NCI-H774 (cell line): ENCODE measurements around the gene TMSB10.
"Not testable (repeated sequence)": the region's sequence is repeated elsewhere in the genome, so short reads cannot be mapped to it uniquely, and the experiment has no call there.

Experiments
- DNase-seq: peaks from one replicate; lab custom pipeline; 2025; lab: John Stamatoyannopoulos, UW

TMSB10 gene

DNA sequence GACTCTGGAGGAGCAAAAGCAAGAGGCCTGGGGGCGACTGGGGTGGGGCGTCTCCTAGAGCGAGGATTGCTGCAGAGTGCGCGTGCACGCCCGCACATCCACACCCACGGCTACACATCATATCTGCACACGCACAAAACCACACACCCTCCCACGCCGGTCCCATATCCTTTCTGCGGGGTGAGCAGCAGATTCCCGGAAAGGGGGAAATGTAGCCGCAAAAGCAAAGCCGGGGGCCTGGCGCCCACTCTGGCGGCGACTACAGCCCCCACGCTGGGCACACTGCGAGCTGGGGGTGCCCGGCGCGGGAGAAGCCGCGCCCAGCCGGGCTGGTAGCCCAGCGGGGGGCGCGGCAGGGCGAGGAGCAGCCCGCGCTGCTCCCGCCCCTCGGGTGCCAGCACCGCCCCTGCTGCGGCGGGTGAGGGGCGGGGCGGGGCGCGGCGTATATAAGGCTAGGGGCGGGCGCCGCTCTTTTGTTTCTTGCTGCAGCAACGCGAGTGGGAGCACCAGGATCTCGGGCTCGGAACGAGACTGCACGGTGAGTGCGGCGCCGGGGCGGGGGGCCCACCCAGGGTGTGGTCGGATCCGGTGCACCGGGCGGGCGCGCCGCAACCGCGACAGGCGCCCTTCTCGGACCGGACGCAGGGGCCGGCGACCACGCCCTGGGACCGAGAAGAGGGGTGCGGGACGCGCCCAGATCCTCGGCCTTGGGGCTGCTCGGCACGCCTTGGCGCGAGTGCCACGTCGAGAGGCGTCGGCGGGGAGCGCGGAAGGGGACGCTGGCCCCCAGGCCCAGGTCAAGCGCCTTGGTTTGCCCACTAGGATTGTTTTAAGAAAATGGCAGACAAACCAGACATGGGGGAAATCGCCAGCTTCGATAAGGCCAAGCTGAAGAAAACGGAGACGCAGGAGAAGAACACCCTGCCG lies at the start of gene TMSB10:
TSS of gene TMSB10 (plus strand) at position 476 of the 927 bp plus-strand sequence.
- DNase-seq, result peak; percentile 80

DNA sequence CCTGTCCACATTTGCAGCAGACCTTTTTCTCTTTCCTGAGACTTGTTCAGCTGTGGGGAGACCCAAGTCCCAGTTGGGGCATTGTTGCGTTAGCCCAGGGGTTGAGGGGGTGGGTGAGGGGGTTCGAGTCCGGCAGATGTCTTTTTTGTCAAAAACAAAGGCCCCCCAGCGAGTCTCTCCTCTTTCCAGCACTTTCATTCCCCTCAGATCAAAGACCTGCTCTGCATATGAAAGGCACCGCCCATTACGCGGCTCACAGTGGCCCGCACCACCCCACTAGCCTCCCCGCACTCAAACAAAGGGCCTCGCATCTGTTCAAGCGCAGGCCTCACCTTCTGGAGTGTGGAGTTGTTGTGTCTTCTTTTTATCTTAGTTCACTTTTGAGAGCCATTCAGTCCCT lies 49.7 kb upstream of the TMSB10 start:
- DNase-seq, result no peak

DNA sequence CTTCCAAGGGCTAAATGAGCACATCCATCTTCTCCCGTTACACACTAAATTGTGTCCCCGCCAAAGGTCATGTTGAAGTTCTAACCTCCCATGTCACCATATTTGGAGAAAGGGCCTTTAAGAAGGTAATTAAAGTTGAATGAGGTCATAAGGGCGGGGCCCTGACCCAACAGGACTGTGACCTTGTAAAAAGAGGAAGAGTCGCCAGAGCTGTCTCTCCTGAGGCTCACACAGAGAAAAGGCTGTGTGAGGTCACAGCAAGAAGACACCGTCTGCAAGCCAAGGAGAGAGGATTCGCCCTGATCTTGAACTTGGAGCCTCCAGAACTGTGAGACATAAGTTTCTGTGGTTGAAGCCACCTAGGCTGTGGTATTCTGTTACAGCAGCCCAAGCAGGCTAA lies 48.7 kb upstream of the TMSB10 start:
- DNase-seq, result no peak

DNA sequence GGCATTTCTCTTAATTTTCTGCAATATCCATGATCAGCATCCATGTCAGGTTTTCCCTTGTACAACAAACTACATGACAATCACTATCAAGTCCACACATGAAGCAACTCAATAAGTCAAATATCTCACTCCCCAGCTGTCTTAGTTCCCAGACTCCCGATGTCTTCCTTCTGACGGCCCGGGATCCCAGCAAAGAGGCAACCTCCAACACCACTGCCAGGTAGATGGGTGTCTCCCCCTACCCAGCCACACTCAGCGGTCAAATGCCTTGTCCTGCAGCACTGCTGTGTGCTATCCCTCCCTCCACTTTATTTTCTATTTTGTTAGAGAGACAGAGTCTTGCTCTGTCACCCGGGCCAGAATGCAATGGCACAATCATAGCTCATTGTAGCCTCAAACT lies 47.9 kb upstream of the TMSB10 start:
- DNase-seq, result no peak

DNA sequence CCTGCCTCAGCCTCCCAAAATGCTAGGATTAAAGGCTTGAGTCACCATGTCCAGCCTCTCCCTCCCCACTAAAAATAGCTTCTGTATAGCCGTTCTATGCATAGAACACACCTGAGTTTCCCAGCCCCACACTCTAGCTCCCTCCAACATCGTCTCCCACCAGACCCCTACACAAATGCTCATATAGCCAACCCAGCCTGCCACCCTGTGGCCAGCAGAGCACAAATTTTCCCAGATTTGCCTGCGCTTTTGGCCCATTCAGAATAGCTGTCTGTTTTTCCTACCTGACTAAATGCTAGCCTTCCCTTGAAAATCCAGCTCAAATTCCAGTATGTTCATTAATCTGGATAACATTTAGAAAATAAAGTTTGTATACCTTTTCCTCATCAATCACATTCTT lies 47.3 kb upstream of the TMSB10 start:
- no peak for DNase-seq

DNA sequence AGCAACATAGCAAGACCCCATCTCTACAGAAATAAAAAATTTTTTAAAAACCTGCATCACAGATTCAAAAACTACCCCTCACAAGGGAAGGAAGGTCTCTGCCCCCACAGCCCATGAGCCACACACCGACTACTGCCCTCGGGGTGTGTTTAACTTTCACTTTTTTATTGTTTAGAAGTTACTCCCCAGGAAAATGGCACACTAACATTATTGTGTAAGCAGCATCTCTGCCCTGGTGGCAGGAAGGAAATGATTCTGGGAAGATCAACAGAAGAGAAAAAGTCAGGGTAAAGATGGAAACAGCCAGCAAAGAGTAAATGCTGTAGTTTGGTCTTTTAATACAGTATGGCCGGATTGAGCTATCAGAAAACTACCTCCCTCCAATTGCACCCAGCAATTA lies 46.5 kb upstream of the TMSB10 start:
- DNase-seq, result no peak

DNA sequence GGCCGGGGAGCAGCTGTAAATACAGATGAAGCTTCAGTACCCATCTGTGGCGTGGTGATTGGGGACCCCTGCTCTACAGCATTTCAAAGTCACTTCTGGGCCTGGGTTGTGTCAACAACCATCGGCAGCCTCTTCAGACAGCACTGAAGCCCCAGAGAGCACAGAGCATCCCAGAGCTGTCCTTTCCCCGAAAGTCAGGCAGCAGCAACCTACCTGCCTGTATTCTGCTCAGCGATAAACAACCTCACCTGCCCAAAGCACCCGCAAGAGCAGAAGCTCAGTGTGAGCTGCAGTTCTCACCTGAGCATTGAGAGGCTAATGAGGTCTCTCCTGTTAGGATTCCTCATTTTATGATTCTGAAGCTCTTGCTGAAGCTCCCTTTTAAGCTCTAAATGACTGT lies 43.9 kb upstream of the TMSB10 start:
- DNase-seq, result no peak

DNA sequence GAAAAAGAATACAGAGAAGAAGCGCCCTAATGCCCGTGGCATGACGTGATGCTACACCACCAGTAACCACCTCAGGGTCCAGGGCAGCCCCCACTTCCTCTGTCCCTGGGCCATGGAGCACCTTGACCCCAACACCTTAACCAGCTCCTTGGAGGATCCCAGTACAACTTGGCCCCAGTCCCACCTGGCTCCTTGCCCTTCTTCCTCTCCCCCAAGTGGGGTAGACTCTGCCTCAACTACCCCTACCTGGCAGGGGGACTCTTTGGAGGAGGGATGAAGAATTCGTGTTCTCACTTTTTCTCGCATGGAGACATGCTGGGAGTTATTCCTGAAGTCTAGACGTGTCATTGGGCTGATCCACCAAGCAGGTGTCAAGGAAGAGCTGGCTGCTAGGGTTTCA lies 43.5 kb upstream of the TMSB10 start:
- DNase-seq, result no peak

DNA sequence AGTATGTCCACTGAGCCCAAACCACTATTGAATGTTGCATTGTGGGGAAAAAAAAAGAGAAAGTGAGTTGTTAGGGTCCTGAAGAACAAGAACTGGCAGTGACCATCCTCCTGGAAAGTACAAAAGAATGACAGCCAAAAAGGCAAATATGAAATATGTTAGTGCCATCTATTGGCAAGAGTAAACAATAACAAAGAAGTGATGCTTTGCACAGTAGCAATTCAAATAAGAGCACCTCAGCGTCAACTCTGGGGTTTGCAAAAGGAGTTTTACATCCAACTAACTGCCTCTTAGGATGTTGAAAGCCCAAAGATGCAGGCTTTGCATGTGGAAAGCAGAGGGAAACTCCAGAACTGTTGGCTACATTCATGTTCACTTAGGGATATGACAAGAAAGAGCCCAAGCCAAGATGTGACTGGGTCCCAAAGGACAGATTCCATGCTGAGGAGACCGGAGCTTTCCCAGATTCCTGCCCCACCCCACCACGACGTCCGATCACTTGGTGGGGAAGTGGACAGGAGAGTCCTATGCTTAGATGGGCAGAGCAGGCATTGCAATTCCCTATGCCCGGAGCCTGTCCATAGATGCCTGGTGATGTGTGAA lies 40.2 kb upstream of the TMSB10 start:
- DNase-seq, result no peak

DNA sequence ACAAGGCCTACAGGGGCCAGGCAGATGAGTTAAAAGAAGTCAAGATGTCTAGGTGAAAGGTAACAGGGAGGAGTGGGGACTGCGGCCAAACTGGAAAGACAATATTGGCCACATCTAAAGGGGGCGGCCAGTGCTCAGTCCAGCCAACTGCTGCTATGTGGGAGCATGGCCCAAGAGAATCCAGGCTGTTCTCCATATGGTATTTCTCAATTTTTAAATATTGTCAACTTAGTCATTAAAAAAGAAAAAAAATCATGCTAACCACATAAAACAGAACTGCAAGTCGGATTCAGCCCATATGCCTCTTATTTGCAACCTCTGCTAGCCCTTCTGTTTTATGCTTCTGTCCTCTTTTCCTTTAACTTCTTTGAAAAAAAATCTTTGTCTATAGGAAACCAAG lies 39.3 kb upstream of the TMSB10 start:
- no peak for DNase-seq

DNA sequence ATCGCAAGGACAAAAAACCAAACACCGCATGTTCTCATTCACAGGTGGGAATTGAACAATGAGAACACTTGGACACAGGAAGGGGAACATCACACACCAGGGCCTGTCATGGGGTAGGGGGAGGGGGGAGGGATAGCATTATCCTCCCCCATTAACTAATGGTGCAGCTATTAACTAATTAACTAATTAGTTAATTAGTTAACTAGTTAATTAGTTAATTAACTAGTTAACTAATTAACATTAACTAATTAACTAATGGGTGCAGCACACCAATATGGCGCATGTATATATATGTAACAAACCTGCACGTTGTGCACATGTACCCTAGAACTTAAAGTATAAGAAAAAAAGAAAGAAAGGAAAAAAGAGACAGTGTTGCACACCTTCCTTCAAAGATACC lies 37.1 kb upstream of the TMSB10 start:
- not testable (repeated sequence) for DNase-seq

DNA sequence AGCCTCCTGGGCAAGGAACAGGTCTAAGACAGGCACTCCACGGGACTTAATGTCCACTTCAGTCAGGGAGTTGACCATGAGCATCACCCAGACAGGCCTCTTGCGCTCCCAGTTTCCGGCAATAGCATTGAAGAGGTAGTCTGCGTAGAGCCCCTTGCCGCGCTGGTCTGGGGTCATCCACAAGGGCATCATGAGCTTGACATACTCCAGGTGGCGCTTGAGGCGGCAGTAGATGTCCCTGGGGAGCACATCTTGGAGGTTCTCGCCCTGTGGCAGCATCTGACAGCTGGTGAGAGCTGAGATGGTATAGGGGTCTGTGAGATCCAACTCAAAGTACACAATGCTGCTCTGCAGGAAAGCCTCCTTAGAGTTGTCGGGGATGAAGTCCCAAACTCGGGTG lies 35.1 kb upstream of the TMSB10 start:
- no peak for DNase-seq

DNA sequence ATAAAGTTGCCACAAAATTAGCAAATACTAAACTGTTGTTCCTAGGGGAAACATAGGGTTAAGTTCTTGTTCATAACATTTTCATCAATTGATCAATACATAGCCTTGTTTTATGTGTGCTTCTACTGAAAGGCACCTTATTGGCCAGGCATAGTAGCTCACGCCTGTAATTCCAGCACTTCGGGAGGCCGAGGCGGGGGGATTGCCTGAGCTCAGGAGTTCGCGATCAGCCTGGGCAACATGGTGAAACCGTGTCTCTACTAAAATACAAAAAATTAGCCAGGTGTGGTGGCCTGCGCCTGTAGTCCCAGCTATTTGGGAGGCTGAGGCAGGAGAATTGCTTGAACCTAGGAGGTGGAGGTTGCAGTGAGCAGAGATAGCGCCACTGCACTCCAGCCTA lies 32.8 kb upstream of the TMSB10 start:
- DNase-seq, result not testable (repeated sequence)

DNA sequence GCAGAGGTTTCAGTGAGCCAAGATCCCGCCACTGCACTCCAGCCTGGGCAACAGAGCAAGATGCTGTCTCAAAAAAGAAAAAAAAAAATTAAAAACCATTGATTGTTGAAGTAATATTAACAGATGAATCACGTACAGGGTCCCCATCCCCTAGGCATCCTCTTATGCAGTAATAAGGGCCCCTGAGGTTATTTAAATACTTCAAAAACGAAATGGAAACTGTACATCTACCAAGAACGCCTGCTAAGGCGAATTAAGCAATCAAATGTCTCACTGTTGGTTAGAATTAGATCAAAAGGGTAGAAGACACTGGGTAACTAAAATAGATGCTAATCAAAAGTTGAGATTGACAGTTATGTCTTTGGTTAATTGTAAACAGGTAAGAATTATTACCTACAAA lies 32.1 kb upstream of the TMSB10 start:
- DNase-seq, result no peak

DNA sequence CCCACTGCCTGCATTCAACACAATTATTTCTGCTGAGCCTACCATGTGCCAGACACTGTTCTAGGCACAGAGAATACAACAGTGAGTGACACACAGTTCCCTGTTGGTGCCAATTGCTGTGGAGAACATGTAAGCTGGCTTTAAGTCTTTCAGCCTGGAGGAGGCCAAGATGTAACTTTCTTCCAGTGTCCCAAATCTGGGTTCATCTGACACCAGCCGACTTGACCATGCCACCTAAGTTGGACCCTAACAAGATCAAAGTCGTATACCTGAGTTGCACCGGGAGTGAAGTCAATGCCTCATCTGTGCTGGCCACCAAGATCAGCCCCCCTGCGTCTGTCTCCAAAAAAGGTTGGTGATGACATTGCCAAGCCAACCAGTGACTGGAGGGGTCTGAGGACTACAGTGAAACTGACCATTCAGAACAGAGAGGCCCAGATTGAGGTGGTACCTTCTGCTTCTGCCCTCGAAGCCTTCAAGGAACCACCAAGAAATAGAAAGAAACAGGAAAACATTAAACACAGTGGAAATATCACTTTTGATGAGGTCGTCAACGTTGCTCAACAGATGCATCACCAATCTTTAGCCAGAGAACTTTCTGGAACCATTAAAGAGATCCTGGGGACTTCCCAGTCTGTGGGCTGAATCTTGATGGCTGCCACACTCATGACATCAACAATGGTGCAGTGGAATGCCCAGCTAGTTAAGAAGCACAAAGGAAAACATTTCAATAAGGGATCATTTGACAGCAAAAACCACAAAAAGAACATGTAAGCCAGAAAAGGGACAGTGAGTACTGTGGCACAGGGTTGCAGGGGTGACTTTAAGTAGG lies 30.9 kb upstream of the TMSB10 start:
- no peak for DNase-seq

DNA sequence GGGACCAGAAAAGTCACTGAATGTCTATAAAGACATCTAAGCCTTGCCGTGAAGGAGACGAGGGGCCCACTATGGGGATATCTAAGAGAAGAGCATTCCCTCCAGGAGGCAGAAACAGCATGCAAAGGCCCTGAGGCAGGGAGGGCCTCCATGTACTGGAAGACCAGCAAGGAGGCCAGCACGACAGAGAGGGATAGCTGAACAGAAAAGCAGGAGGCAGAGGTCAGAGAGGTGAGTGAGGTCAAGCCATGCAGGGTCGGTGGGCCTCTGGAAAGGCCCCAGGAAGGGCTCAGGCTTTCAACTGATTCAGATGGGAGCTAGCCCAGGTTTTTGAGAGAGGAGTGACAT lies 30.3 kb upstream of the TMSB10 start:
- DNase-seq, result no peak

DNA sequence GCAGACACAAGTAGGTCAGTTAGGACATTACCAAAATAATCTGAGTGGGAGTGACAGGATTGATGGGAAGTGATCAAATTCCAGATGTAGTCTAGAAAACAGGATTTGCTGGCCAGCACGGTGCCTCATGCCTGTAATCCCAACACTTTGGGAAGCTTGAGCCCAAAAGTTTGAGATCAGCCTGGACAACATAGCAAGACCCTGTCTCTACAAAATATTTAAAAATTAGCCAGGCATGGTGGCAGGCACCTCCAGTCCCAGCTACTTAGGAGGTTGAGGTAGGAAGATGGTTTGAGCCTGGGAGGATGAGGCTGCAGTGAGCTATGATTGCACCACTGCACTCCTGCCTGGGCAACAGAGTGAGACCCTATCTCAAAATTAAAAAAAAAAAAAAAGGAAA lies 29.8 kb upstream of the TMSB10 start:
- not testable (repeated sequence) for DNase-seq

DNA sequence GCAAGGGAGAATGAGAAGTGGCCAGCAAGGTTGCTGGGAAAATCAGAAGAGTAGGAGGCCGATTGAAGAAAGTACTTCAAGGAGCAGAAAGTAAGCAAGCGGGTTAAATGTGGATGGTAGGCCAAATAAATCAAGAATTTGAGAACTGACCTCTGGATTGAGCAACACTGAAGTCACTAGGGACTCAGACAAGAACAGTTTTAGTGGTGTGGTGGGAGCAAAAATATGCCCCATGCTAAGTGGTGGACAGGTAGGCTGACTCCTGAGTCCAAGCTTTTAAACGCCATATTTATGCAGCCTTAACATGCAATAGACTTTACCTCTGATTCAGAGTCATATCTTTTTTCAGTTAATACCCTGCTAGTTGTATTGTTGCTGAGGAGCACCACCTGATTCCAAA lies 29.1 kb upstream of the TMSB10 start:
- DNase-seq, result no peak

DNA sequence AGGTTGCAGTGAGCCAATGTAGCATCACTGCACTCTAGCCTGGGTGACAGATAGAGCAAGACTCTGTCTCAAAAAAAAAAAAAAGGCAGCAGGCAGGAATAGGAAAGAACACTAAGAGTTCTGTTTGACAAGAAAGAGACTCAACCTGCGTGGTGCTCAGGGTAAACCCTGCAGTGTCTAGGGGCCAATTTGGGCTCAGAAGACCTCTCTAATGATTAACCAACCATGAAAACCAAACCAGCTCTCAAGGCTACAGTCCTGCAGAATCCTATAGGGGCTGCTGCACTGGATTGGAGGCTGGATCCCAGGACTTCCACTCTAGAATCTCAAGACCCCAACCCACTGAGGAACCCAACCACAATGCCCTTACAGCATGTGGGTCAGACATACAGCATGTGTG lies 27.0 kb upstream of the TMSB10 start:
- no peak for DNase-seq

DNA sequence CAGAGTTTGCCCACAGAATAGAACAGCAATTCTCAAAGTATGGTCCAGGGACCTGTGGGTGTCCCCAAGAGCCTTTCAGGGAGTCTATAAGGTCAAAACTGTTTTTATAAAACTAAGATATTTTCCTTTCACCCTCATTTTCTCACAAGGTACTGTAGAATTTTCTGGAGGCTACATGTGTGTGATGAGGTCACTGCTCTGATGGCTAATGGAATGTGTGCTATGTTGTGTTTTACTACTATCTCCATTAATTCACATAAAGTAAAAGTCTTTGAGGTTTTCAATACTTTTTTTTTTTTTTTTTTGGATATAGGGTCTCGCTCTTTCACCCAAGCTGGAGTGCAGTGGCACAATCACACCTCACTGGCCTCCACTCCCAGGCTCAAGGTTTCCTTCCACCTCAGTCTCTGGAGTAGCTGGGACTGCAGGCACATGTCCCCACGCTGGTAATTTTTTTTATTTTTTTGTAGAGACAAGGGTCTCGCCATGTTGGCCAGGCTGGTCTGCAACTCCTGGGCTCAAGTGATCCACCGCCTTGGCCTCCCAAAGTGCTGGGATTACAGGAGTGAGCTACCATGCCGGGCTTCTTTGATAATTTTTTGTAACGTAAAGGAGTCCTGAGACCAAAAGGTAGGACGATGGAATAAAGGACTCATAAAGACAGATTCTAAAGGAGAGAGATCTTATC lies 26.4 kb upstream of the TMSB10 start:
- DNase-seq, result no peak

DNA sequence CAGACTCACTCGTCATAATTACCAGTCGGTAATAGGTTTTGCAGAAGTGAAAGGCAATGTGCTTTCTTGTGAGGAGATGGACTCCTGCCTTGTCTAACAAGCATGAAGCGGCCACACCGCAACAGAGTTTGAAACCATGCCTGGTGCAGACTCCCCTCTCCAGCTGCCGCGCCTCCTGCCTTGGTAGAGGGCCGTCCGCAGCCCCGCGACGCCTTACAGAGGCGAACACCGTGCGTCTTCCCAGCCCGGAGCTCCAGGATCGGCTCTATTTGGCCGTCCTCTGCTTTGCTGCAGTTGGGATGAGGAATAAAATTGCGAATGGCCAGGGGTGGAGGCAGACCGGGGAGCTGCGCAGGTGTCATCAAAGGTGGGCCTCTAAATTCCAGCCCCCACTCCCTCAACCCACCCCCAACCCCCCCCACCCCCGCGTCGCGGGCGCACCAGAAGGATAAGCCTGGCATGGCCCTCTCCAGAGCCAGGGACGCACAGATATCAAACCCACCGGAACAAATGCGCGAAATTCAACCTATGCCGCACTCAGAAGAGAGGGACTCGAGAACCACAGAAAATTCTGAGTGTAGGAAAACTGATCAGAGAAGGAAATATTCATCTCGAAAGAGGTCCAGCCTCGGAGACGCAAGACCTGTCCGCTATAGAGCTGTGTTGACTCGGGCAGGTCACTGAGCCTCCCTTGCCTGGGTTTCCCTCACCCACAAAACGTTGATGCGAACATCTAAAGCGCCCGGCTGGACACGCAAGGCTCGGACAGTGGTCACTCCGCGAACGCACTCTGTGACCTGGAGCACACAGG lies 25.7 kb upstream of the TMSB10 start:
- no peak for DNase-seq

DNA sequence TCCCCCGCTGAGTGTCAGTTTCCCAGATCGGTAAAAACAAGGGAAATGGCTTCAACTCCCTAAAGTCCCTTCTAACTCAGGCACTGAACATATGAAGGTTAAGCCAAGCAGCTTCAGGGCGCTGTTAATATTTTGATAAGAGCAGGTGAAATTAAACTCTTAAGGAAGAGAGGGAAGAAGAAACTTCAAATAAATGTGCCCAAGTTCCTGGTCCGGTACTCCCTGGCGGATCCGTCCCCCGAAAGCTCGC lies 25.1 kb upstream of the TMSB10 start:
- no peak for DNase-seq
